ENCODE results near the gene PHF24.

DNA sequence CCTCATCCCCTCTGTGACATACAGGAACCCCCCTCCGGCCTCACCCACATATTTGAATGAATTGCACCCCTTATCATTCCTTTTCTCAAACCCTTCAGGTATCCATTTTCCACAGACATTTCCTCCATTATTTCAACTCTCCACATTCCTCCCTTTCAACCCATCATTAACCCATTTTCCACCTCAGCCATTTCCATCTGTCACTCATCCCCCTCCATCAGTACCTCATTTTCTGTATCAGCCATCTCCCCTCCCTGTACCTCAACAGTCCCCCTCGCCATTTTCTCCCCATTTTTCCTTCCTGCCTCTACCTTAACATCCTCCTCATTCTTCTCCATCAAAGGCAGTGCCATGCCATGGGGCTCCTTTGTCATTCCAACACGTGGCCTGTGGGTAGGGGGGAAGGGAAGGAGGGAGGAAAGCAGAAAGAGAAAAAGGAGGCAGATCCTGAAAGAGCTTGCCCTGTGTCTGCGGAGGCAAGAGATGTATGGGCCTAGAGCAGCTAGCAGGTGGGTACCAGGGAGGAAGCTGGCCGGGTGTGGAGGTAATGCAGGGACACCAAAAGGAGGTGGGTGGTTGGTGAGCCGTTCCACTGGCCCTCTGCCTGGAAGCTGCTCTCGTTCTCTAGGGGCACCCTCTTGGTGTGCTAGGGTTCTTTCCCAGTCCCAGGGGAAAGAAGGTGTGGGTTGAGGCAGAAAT, 33.0 kb downstream of the PHF24 start:
- TF ChIP-seq FOXK2 (IDR thresholded peaks at IDR 0.05), result no peak
- TF ChIP-seq NFRKB (IDR thresholded peaks at IDR 0.05), result no peak
- TF ChIP-seq SP1 (IDR thresholded peaks at IDR 0.05), result no peak
- TF ChIP-seq FOXM1 (IDR thresholded peaks at IDR 0.05; ENCODE audit: borderline replicate concordance), result no peak
- TF ChIP-seq, protein P1, sequence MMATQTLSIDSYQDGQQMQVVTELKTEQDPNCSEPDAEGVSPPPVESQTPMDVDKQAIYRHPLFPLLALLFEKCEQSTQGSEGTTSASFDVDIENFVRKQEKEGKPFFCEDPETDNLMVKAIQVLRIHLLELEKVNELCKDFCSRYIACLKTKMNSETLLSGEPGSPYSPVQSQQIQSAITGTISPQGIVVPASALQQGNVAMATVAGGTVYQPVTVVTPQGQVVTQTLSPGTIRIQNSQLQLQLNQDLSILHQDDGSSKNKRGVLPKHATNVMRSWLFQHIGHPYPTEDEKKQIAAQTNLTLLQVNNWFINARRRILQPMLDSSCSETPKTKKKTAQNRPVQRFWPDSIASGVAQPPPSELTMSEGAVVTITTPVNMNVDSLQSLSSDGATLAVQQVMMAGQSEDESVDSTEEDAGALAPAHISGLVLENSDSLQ (IDR thresholded peaks at IDR 0.05), result 0 out of 2 replicates have a peak, but pooled peaks have one; percentile 8
- no peak for TF ChIP-seq SUZ12 (IDR thresholded peaks at IDR 0.05)
- no peak for TF ChIP-seq ELF4 (IDR thresholded peaks at IDR 0.05)
- no peak for TF ChIP-seq TARDBP (IDR thresholded peaks at IDR 0.05)
- TF ChIP-seq LEF1 (IDR thresholded peaks at IDR 0.05; ENCODE audit: borderline replicate concordance), result no peak
- TF ChIP-seq FOXA1 (IDR thresholded peaks at IDR 0.05), result no peak
- no peak for TF ChIP-seq BHLHE40 (IDR thresholded peaks at IDR 0.05; ENCODE audit: borderline replicate concordance)
